Astrocyte of the spinal cord (primary cell): ENCODE data around the gene UXS1.

Experiments used
- DNase-seq: peaks from one replicate; pipeline ENCODE4 v3.0.0; 2011; ENCODE audit warnings: low read depth, low spot score
- H3K4me3 ChIP-seq: 2 replicates; pipeline ENCODE4 v1.5.1; 2011; ENCODE audit warnings: low read depth, mild to moderate bottlenecking, low read length, moderate library complexity
- in situ Hi-C: cut with HindIII; loops from 2 replicates; pipeline ENCODE4 v1.10.0; 2017; ENCODE audit warnings: low sequenced_read_pairs
- TF ChIP-seq, protein P1 (sequence below): IDR thresholded peaks from 2 replicates; pipeline ENCODE4 v1.5.1; 2012; ENCODE audit warnings: low read depth, mild to moderate bottlenecking, low read length, inconsistent platforms

Gene UXS1

GRCh38 chr2:106181064-106181463, 13.0 kb downstream of the UXS1 start:
- TF ChIP-seq, protein P1, sequence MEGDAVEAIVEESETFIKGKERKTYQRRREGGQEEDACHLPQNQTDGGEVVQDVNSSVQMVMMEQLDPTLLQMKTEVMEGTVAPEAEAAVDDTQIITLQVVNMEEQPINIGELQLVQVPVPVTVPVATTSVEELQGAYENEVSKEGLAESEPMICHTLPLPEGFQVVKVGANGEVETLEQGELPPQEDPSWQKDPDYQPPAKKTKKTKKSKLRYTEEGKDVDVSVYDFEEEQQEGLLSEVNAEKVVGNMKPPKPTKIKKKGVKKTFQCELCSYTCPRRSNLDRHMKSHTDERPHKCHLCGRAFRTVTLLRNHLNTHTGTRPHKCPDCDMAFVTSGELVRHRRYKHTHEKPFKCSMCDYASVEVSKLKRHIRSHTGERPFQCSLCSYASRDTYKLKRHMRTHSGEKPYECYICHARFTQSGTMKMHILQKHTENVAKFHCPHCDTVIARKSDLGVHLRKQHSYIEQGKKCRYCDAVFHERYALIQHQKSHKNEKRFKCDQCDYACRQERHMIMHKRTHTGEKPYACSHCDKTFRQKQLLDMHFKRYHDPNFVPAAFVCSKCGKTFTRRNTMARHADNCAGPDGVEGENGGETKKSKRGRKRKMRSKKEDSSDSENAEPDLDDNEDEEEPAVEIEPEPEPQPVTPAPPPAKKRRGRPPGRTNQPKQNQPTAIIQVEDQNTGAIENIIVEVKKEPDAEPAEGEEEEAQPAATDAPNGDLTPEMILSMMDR: no peak
- no peak overlapping the region for H3K4me3 ChIP-seq
- DNase-seq: no peak
- in situ Hi-C loops: no loop called here

DNA sequence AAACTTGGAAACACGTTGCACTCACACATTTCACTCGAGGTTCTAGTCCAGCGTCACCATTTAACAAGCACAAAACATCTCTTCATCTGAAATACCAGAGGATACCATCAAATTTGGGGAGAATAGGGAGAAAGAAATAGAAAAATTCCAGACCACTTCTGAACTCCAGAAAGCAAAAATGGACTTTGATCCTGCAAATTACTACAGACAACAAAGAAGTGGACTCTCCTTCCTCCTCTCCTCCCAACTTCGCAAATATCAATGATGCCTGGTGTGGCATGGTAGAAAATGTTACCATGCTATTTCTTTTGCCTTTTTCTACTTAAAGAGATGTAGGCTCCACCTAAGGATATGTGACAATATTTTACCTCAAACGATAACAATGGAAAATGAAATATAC, 13.5 kb downstream of the UXS1 start:
- no peak overlapping the region for H3K4me3 ChIP-seq
- TF ChIP-seq, protein P1: no peak
- in situ Hi-C loops: no loop called here
- no peak for DNase-seq

- TF ChIP-seq, protein P1: no peak
- in situ Hi-C loops: no loop called here
- H3K4me3 ChIP-seq: no peak overlapping the region
- no peak for DNase-seq
Observed at GRCh38 chr2:106178716-106179115, 15.4 kb downstream of the UXS1 start.

DNA sequence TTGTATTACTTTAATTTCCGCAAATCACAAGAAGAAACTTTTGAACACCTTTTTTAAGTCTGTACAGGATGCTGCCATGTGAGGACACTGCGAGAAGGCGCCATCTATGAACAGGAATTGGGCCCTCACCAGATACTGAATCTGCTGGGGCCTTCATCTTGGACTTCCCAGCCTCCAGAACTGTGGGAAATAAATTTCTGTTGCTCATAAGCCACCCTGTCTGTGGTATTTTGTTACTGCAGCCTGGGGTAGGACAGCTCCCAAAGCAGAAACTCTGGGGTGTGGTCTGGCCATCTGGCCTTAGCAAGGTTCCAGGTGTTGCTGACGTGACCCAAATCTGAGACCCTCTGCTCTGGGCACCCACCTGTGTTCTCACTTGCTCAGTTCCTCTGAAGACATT, 16.5 kb downstream of the UXS1 start:
- TF ChIP-seq, protein P1: no peak
- no peak for DNase-seq
- no peak overlapping the region for H3K4me3 ChIP-seq
- in situ Hi-C loops: no loop called here

GRCh38 chr2:106176446-106177099, 17.5 kb downstream of the UXS1 start:
- in situ Hi-C loops: no loop called here
- no peak for DNase-seq
- H3K4me3 ChIP-seq: no peak overlapping the region
- TF ChIP-seq, protein P1: no peak

GRCh38 chr2:106175086-106175850, 18.8 kb downstream of the UXS1 start:
- no peak overlapping the region for H3K4me3 ChIP-seq
- in situ Hi-C loops: no loop called here
- TF ChIP-seq, protein P1: no peak
- no peak for DNase-seq
